ENCODE data around the gene DIO3. TPM values are rescaled to one million over a fixed set of nuclear protein-coding genes. Genes with fewer than 3 reads are reported as not detected.

The DIO3 gene
- total RNA-seq, 6 experiments from 2014 or later = not detected

- Mint-ChIP-seq H3K36me3 (ENCODE audit: low read depth) (no peaks in the 10 kb centered on the region), H3K27me3 (ENCODE audit: insufficient read depth) (peaks cover 11% of the 10 kb centered on the region), H3K4me3 (no peak overlapping the region), H3K4me1 (ENCODE audit: low read depth) (no peaks in the 10 kb centered on the region), H3K27ac (no peak overlapping the region), H3K9me3 (peaks cover 21% of the 10 kb centered on the region; the same call in 1 of the 2 replicates)
- DNase-seq = no peak
- TF ChIP-seq CTCF (IDR thresholded peaks at IDR 0.05) = no peak
Measured at GRCh38 chr14:101543814-101544213, 17.5 kb upstream of the DIO3 start.

- H3K27ac Mint-ChIP-seq = no peak overlapping the region
- H3K4me1 Mint-ChIP-seq (ENCODE audit: low read depth) = no peaks in the 10 kb centered on the region
- peaks cover 11% of the 10 kb centered on the region for H3K27me3 Mint-ChIP-seq (ENCODE audit: insufficient read depth)
- no peaks in the 10 kb centered on the region for H3K36me3 Mint-ChIP-seq (ENCODE audit: low read depth)
- TF ChIP-seq CTCF (IDR thresholded peaks at IDR 0.05) = no peak
- no peak overlapping the region for H3K4me3 Mint-ChIP-seq
- H3K9me3 Mint-ChIP-seq = peaks cover 21% of the 10 kb centered on the region; the same call in 1 of the 2 replicates
- no peak for DNase-seq
Measured at GRCh38 chr14:101544550-101544949, 16.7 kb upstream of the DIO3 start.

- Mint-ChIP-seq H3K27ac (no peak overlapping the region), H3K4me1 (ENCODE audit: low read depth) (no peaks in the 10 kb centered on the region), H3K9me3 (peaks cover 21% of the 10 kb centered on the region; the same call in 1 of the 2 replicates), H3K4me3 (no peak overlapping the region), H3K36me3 (ENCODE audit: low read depth) (no peaks in the 10 kb centered on the region), H3K27me3 (ENCODE audit: insufficient read depth) (peaks cover 11% of the 10 kb centered on the region)
- no peak for TF ChIP-seq CTCF (IDR thresholded peaks at IDR 0.05)
- DNase-seq = no peak
Measured at GRCh38 chr14:101546706-101547105, 14.6 kb upstream of the DIO3 start.

GRCh38 chr14:101547107-101547738 lies 14.1 kb upstream of the DIO3 start:
- no peak overlapping the region for H3K27ac Mint-ChIP-seq
- no peak for TF ChIP-seq CTCF (IDR thresholded peaks at IDR 0.05)
- H3K36me3 Mint-ChIP-seq (ENCODE audit: low read depth) = no peaks in the 10 kb centered on the region
- peaks cover 21% of the 10 kb centered on the region; the same call in 1 of the 2 replicates for H3K9me3 Mint-ChIP-seq
- H3K4me3 Mint-ChIP-seq = no peak overlapping the region
- no peaks in the 10 kb centered on the region for H3K4me1 Mint-ChIP-seq (ENCODE audit: low read depth)
- H3K27me3 Mint-ChIP-seq (ENCODE audit: insufficient read depth) = peaks cover 9% of the 10 kb centered on the region
- no peak for DNase-seq

- no peaks in the 10 kb centered on the region for H3K36me3 Mint-ChIP-seq (ENCODE audit: low read depth)
- H3K4me1 Mint-ChIP-seq (ENCODE audit: low read depth) = no peaks in the 10 kb centered on the region
- peaks cover 7% of the 10 kb centered on the region for H3K27me3 Mint-ChIP-seq (ENCODE audit: insufficient read depth)
Measured at GRCh38 chr14:101547961-101548669, 13.2 kb upstream of the DIO3 start.

More at GRCh38 chr14:101547961-101548669, 13.2 kb upstream of the DIO3 start:
- Mint-ChIP-seq H3K4me3 (no peak overlapping the region), H3K9me3 (peaks cover 18% of the 10 kb centered on the region; the same call in 1 of the 2 replicates), H3K27ac (no peak overlapping the region)
- TF ChIP-seq CTCF (IDR thresholded peaks at IDR 0.05) = no peak
- DNase-seq = no peak

Data from HFFc6 (cell line).